NB4 (cell line): ENCODE data around the gene TM4SF4.

Experiments used
- DNase-seq: peaks from one replicate; pipeline ENCODE4 v3.0.0; 2010; ENCODE audit warnings: low read depth
- H3K4me3 ChIP-seq: one replicate; pipeline ENCODE4 v1.5.1; 2011; ENCODE audit warnings: mild to moderate bottlenecking, low read depth, low read length, moderate library complexity
- CTCF ChIP-seq: IDR thresholded peaks from one replicate; pipeline ENCODE4 v1.5.1; 2012; ENCODE audit warnings: low read depth, low read length
- MYC ChIP-seq: IDR thresholded peaks from 2 replicates; pipeline ENCODE4 v1.6.1; 2011; ENCODE audit warnings: low read depth, low read length
- POLR2A ChIP-seq: IDR thresholded peaks from 2 replicates; pipeline ENCODE4 v1.6.1; 2011; ENCODE audit warnings: mild to moderate bottlenecking; ENCODE audit not compliant: insufficient read length; ENCODE audit errors: extremely low read depth
- TF ChIP-seq, protein P1 (sequence below): IDR thresholded peaks from 2 replicates; pipeline ENCODE4 v1.6.1; 2011; ENCODE audit warnings: low read depth, low read length

Gene TM4SF4

DNA sequence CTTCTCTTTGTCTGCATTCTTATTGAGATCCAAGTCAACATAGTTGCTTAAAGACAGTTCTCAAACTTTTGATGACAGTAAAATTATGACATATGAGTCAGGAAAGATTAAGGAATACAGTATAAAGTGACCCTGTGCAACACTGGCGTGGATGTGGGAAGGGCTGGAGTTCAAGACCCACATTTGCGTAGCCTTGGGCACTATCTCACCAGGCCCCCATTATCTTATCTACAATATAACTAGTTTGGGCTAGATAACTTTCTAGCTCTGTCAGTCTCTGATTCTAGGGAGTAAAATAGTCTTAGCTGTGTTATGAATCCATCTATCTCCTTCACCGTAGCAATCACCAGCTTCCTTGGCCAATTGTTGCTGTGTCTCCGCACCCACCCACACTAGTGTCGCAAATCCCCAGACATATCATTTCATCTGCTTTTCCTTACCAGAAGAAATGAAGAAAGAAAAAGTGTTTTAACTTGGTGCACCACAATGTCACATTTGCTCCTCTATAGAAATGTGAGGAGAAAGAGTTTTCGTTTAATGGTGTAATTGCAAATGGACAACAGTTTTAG lies 14.9 kb upstream of the TM4SF4 start:
- no peak for DNase-seq
- H3K4me3 ChIP-seq: no peak overlapping the region
- no peak for TF ChIP-seq MYC
- TF ChIP-seq, protein P1, sequence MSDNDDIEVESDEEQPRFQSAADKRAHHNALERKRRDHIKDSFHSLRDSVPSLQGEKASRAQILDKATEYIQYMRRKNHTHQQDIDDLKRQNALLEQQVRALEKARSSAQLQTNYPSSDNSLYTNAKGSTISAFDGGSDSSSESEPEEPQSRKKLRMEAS: no peak
- TF ChIP-seq CTCF: no peak

- no peak overlapping the region for H3K4me3 ChIP-seq
- DNase-seq: no peak
- no peak for TF ChIP-seq POLR2A
- no peak for TF ChIP-seq MYC
- no peak for TF ChIP-seq CTCF
- TF ChIP-seq, protein P1: no peak
Measured at GRCh38 chr3:149460117-149460516, 14.4 kb upstream of the TM4SF4 start.

DNA sequence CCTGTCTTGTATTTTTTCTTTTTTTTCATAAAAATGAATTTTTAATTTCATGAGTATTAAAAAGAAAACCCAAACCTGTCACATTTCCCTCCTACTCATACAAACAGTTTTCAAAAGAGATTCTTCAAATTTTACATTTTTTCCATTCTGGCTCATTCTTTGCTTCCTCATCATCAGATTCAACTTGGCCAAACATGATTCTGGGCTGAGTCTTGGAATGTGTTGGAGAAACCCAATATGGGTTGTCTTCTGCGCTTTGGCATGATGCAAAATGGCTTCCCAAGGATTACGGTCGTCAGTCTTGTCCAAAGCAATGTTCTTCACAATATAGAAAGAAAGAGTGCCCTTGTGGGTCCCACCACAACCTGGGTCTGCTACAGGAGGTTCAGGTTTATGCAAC lies 12.4 kb upstream of the TM4SF4 start:
- no peak for TF ChIP-seq CTCF
- TF ChIP-seq MYC: no peak
- TF ChIP-seq POLR2A: no peak
- TF ChIP-seq, protein P1: no peak
- H3K4me3 ChIP-seq: no peak overlapping the region
- no peak for DNase-seq

GRCh38 chr3:149462581-149463011 lies 11.9 kb upstream of the TM4SF4 start:
- no peak for DNase-seq
- no peak overlapping the region for H3K4me3 ChIP-seq
- TF ChIP-seq, protein P1: no peak
- TF ChIP-seq MYC (no peak), CTCF (no peak), POLR2A (no peak)

- no peak for TF ChIP-seq POLR2A
- TF ChIP-seq, protein P1: no peak
- no peak for TF ChIP-seq MYC
- no peak for TF ChIP-seq CTCF
- no peak for DNase-seq
Measured at GRCh38 chr3:149463921-149464320, 10.6 kb upstream of the TM4SF4 start.

More at GRCh38 chr3:149463921-149464320, 10.6 kb upstream of the TM4SF4 start:
- H3K4me3 ChIP-seq: no peak overlapping the region
